HG03039 (cell line): Measurements from ENCODE around the gene UBE2K.
"Not testable (repeated sequence)": the region's sequence is repeated elsewhere in the genome, so short reads cannot be mapped to it uniquely, and the experiment has no call there.

Source experiments
- ATAC-seq: cut with Tn5 transposase; IDR thresholded peaks from one replicate; pipeline ENCODE4 v1.9.1; 2021; ENCODE audit warnings: mild to moderate bottlenecking, moderate library complexity; ENCODE audit not compliant: unreplicated experiment

Gene UBE2K

GRCh38 chr4:39792128-39792527, 94.2 kb downstream of the UBE2K start:
- ATAC-seq = no peak

- no peak for ATAC-seq
Observed at GRCh38 chr4:39792529-39792928, 94.6 kb downstream of the UBE2K start.

- ATAC-seq = not testable (repeated sequence)
Observed at GRCh38 chr4:39792976-39793375, 95.0 kb downstream of the UBE2K start.

GRCh38 chr4:39802005-39802404, 104.1 kb downstream of the UBE2K start:
- no peak for ATAC-seq

GRCh38 chr4:39808231-39808749, 110.4 kb downstream of the UBE2K start:
- ATAC-seq = no peak

GRCh38 chr4:39812500-39812899, 114.6 kb downstream of the UBE2K start:
- no peak for ATAC-seq

- not testable (repeated sequence) for ATAC-seq
Observed at GRCh38 chr4:39813033-39813432, 115.1 kb downstream of the UBE2K start.

GRCh38 chr4:39813761-39814160, 115.8 kb downstream of the UBE2K start:
- ATAC-seq = not testable (repeated sequence)

GRCh38 chr4:39814403-39815185, 116.7 kb downstream of the UBE2K start:
- no peak for ATAC-seq

GRCh38 chr4:39818646-39819045, 120.7 kb downstream of the UBE2K start:
- no peak for ATAC-seq

GRCh38 chr4:39820186-39820585, 122.2 kb downstream of the UBE2K start:
- ATAC-seq = no peak

GRCh38 chr4:39821951-39822350, 124.0 kb downstream of the UBE2K start:
- ATAC-seq = no peak

GRCh38 chr4:39822662-39823061, 124.7 kb downstream of the UBE2K start:
- no peak for ATAC-seq

- no peak for ATAC-seq
Observed at GRCh38 chr4:39823191-39823590, 125.3 kb downstream of the UBE2K start.

GRCh38 chr4:39825090-39825489, 127.2 kb downstream of the UBE2K start:
- ATAC-seq = no peak

- no peak for ATAC-seq
Observed at GRCh38 chr4:39825741-39826231, 127.8 kb downstream of the UBE2K start.
